ENCODE data around the gene TCF7L2. TPM values are rescaled to one million over a fixed set of nuclear protein-coding genes. Genes with fewer than 3 reads are reported as not detected.

TCF7L2 gene
- total and polyA plus RNA-seq, 8 donors: 6.7 to 179 (median 61.7) TPM

DNA sequence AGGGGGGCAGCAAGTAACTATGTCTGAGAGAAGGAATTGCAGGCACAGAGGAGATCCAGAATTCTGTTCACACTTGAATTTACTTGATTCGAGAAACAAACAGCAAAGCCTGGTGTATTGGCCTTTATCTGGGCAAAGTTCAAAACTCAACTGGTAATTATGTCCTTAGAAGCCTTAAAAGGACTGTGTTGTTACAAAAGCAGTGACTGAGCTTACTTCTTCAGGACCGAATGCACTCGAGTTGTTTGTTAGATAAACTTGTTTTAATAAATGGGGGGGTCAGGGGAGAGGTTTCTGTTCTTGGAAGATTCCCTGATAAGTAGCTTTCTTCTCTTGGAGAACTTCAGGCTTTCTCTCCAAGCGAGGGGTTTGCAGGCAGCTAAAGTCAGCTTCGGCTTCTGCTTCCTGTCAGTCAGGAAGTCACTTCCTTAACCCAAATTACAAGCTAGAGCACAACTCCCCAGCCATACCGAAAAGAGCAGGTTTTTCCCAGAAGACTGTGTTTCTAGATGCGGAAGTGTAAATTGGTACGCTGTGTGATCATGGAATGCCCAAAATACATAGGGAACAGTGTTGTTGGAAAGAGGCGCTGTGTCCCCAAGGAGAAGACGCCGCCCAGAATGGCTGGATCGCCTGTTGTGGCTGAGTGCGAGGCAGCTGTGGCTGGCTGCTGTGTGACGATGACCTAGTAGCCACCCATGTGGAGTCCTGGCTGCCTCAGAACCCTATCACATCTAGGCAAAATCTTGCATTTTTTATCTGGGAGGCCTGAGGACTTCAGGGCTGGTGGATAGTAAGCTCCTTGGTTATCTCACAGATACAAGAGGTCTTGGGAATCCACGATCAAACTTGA, 110.4 kb downstream of the TCF7L2 start:
- intact Hi-C loops (cut with DNase I; ENCODE audit: low total_unique reads): no loop called here
- TF ChIP-seq POLR2AphosphoS5 (IDR thresholded peaks at IDR 0.05) (no peak), EP300 (IDR thresholded peaks at IDR 0.05) (no peak)
- TF ChIP-seq, protein P1, sequence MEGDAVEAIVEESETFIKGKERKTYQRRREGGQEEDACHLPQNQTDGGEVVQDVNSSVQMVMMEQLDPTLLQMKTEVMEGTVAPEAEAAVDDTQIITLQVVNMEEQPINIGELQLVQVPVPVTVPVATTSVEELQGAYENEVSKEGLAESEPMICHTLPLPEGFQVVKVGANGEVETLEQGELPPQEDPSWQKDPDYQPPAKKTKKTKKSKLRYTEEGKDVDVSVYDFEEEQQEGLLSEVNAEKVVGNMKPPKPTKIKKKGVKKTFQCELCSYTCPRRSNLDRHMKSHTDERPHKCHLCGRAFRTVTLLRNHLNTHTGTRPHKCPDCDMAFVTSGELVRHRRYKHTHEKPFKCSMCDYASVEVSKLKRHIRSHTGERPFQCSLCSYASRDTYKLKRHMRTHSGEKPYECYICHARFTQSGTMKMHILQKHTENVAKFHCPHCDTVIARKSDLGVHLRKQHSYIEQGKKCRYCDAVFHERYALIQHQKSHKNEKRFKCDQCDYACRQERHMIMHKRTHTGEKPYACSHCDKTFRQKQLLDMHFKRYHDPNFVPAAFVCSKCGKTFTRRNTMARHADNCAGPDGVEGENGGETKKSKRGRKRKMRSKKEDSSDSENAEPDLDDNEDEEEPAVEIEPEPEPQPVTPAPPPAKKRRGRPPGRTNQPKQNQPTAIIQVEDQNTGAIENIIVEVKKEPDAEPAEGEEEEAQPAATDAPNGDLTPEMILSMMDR (IDR thresholded peaks at IDR 0.05): no peak
- Histone ChIP-seq H3K9me3 (no peaks in the 10 kb centered on the region), H3K27me3 (no peaks in the 10 kb centered on the region), H3K27ac (peak overlapping the region; percentile 70 to 82 (median 81)), H3K4me1 (peaks cover 60 to 100% (median 89%) of the 10 kb centered on the region in 4 donors), H3K4me3 (peak overlapping the region in 3 of 4 donors; percentile 8 to 25 (median 11)), H3K36me3 (no peaks in the 10 kb centered on the region)
- DNase-seq: peak in 1 of 2 donors; percentile 60
- 23 to 33% (median 27%) methylated on average over 15 of the region's 15 CpGs for WGBS, 5 donors

DNA sequence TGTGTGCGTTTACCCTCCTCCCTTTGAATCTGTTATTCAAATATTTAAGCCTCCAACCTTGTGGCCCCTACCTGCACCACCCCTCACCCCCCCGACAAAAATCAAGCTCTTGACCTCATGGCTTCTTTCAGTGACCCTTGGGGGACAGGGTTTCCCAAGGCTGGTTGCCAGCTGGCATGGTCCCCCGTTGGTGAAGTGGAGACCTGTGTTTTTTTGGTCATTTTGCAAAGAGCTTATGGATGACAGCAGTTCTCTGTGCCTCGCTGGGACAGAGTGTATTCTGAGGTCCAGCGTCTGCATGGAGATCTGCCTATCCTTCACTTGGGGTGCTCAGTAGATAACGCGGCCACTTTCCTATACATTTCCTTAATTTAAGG, 111.0 kb downstream of the TCF7L2 start:
- WGBS, 5 donors: 61 to 79% (median 72%) methylated on average over 7 of the region's 7 CpGs

GRCh38 chr10:113061557-113061956, 111.5 kb downstream of the TCF7L2 start:
- H3K27me3 ChIP-seq: no peaks in the 10 kb centered on the region
- H3K4me1 ChIP-seq: peaks cover 61 to 100% (median 93%) of the 10 kb centered on the region in 4 donors
- intact Hi-C loops (cut with DNase I; ENCODE audit: low total_unique reads): no loop called here
- peak overlapping the region in 4 of 5 donors; percentile 70 to 82 (median 81) for H3K27ac ChIP-seq
- no peaks in the 10 kb centered on the region for H3K36me3 ChIP-seq
- WGBS, 5 donors: 73 to 88% (median 82%) methylated on average over 10 of the region's 10 CpGs
- H3K9me3 ChIP-seq: no peaks in the 10 kb centered on the region
- H3K4me3 ChIP-seq: no peak overlapping the region
- DNase-seq: no peak
- TF ChIP-seq EP300 (IDR thresholded peaks at IDR 0.05) (no peak), POLR2A (IDR thresholded peaks at IDR 0.05) (no peak), POLR2AphosphoS5 (IDR thresholded peaks at IDR 0.05) (no peak)
- TF ChIP-seq, protein P1 (IDR thresholded peaks at IDR 0.05): no peak

More for the DNA sequence above, 111.0 kb downstream of the TCF7L2 start:
- Histone ChIP-seq H3K36me3 (no peaks in the 10 kb centered on the region), H3K27me3 (no peaks in the 10 kb centered on the region), H3K4me1 (peaks cover 61 to 100% (median 92%) of the 10 kb centered on the region in 4 donors), H3K9me3 (no peaks in the 10 kb centered on the region), H3K27ac (peak overlapping the region; percentile 70 to 82 (median 81)), H3K4me3 (no peak overlapping the region)
- intact Hi-C loops (cut with DNase I; ENCODE audit: low total_unique reads): no loop called here
- TF ChIP-seq POLR2AphosphoS5 (IDR thresholded peaks at IDR 0.05) (no peak), POLR2A (IDR thresholded peaks at IDR 0.05) (no peak), EP300 (IDR thresholded peaks at IDR 0.05) (no peak)
- TF ChIP-seq, protein P1 (IDR thresholded peaks at IDR 0.05): no peak
- no peak for DNase-seq

- no peak for TF ChIP-seq POLR2A (IDR thresholded peaks at IDR 0.05)
- no peak for TF ChIP-seq POLR2AphosphoS5 (IDR thresholded peaks at IDR 0.05)
- TF ChIP-seq EP300 (IDR thresholded peaks at IDR 0.05): no peak
- TF ChIP-seq, protein P1 (IDR thresholded peaks at IDR 0.05): no peak
- H3K9me3 ChIP-seq: no peaks in the 10 kb centered on the region
- peak in 1 of 2 donors; percentile 53 for DNase-seq
- intact Hi-C loops (cut with DNase I; ENCODE audit: low total_unique reads): no loop called here
- H3K36me3 ChIP-seq: no peaks in the 10 kb centered on the region
- WGBS, 5 donors: 74 to 81% (median 79%) methylated on average over 14 of the region's 14 CpGs
- no peak overlapping the region for H3K4me3 ChIP-seq
- no peaks in the 10 kb centered on the region for H3K27me3 ChIP-seq
- peak overlapping the region in 3 of 5 donors; percentile 43 to 81 (median 48) for H3K27ac ChIP-seq
- H3K4me1 ChIP-seq: peaks cover 60 to 99% (median 86%) of the 10 kb centered on the region in 4 donors
Observed at GRCh38 chr10:113063043-113063967, 113.3 kb downstream of the TCF7L2 start.

Data from stomach (tissue), 9 donors.